KMS-11 (cell line): ENCODE measurements around the gene LHFPL2.

Source experiments
- H2AFZ ChIP-seq: fragments of 200-600 bp; sonication (generic); 2 replicates; pipeline ENCODE4 v1.6.1; 2016; ENCODE audit warnings: antibody characterized with exemption, mixed run types, low read depth
- H3K27ac ChIP-seq: fragments of 200-600 bp; sonication (generic); 2 replicates; pipeline ENCODE4 v1.6.1; 2016; ENCODE audit warnings: mild to moderate bottlenecking, mixed run types
- H3K27me3 ChIP-seq: fragments of 200-600 bp; sonication (generic); 2 replicates; pipeline ENCODE4 v1.6.1; 2017; ENCODE audit warnings: mild to moderate bottlenecking, low read depth, mixed run types, moderate library complexity; ENCODE audit not compliant: insufficient read depth
- H3K36me3 ChIP-seq: fragments of 200-600 bp; sonication (generic); 2 replicates; pipeline ENCODE4 v1.6.1; 2017; ENCODE audit warnings: mild to moderate bottlenecking, mixed run types; ENCODE audit not compliant: insufficient read depth
- H3K4me1 ChIP-seq: fragments of 200-600 bp; sonication (generic); 2 replicates; pipeline ENCODE4 v1.6.1; 2016; ENCODE audit warnings: mild to moderate bottlenecking, low read depth, mixed run types; ENCODE audit not compliant: poor library complexity, severe bottlenecking
- H3K4me2 ChIP-seq: fragments of 200-600 bp; sonication (generic); 2 replicates; pipeline ENCODE4 v1.7.0; 2016; ENCODE audit warnings: mild to moderate bottlenecking, mixed run types
- H3K4me3 ChIP-seq: fragments of 200-600 bp; sonication (generic); IDR thresholded peaks from 2 replicates; pipeline ENCODE4 v1.6.1; 2017; ENCODE audit warnings: low read depth, low read length, mixed read lengths; ENCODE audit not compliant: insufficient read depth
- H3K79me2 ChIP-seq: fragments of 200-600 bp; sonication (generic); 2 replicates; pipeline ENCODE4 v1.6.1; 2016; ENCODE audit warnings: low read depth, mixed run types; ENCODE audit not compliant: insufficient read depth
- H3K9ac ChIP-seq: fragments of 200-600 bp; sonication (generic); 2 replicates; pipeline ENCODE4 v1.6.1; 2016; ENCODE audit warnings: mild to moderate bottlenecking, mixed run types
- H4K20me1 ChIP-seq: fragments of 200-600 bp; sonication (generic); 2 replicates; pipeline ENCODE4 v1.6.1; 2016; ENCODE audit warnings: mild to moderate bottlenecking, mixed run types; ENCODE audit not compliant: insufficient read depth
- TF ChIP-seq, protein P1 (sequence below): fragments of 200-600 bp; sonication (generic); conservative IDR thresholded peaks from 2 replicates; pipeline ENCODE4 v1.6.1; 2017; ENCODE audit warnings: low read depth, mild to moderate bottlenecking, antibody characterized with exemption, low read length, moderate library complexity, mixed read lengths

The LHFPL2 gene

DNA sequence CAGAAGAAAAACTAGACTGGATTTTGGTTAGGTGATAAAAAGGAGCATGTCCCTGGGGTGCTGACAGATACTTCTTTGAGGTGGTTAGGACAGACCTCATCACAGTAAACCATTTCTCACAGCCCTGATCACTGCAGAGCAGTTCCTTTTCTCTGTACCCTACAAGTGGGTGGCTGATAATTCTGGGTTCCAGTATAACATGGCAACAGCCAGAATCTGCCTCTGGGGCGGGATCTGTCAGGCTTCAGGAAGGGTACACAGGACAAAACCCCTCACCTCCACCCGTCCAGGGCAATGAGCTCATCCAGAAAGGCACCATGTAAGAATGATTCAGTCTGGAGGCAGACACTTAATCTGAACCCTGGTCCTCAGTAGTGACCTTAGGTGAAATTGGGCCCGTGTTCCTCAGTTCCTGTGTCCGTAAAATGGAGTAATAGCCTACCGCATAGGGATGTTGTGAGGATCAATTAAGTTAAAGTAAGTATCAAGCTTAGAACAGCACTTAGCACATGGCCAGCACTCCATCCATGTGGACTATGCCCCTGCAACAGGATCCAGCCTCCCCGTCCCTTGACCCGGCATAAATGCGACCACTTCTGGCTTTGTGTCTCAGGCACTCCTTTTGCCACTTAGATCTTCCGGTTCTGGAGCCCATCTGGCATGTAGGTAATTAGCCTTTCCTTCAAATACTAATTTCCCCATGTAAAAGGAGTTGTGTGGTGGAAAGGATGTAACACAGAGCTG lies 129.2 kb downstream of the LHFPL2 start:
- Histone ChIP-seq H4K20me1 (no peaks in the 10 kb centered on the region), H3K9ac (no peak overlapping the region), H3K4me2 (no peak overlapping the region), H3K27ac (no peak overlapping the region), H3K79me2 (no peaks in the 10 kb centered on the region), H3K27me3 (no peaks in the 10 kb centered on the region), H3K36me3 (no peaks in the 10 kb centered on the region), H3K4me1 (no peaks in the 10 kb centered on the region), H3K4me3 (no peak overlapping the region), H2AFZ (no peak overlapping the region)
- TF ChIP-seq, protein P1, sequence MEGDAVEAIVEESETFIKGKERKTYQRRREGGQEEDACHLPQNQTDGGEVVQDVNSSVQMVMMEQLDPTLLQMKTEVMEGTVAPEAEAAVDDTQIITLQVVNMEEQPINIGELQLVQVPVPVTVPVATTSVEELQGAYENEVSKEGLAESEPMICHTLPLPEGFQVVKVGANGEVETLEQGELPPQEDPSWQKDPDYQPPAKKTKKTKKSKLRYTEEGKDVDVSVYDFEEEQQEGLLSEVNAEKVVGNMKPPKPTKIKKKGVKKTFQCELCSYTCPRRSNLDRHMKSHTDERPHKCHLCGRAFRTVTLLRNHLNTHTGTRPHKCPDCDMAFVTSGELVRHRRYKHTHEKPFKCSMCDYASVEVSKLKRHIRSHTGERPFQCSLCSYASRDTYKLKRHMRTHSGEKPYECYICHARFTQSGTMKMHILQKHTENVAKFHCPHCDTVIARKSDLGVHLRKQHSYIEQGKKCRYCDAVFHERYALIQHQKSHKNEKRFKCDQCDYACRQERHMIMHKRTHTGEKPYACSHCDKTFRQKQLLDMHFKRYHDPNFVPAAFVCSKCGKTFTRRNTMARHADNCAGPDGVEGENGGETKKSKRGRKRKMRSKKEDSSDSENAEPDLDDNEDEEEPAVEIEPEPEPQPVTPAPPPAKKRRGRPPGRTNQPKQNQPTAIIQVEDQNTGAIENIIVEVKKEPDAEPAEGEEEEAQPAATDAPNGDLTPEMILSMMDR = no peak

DNA sequence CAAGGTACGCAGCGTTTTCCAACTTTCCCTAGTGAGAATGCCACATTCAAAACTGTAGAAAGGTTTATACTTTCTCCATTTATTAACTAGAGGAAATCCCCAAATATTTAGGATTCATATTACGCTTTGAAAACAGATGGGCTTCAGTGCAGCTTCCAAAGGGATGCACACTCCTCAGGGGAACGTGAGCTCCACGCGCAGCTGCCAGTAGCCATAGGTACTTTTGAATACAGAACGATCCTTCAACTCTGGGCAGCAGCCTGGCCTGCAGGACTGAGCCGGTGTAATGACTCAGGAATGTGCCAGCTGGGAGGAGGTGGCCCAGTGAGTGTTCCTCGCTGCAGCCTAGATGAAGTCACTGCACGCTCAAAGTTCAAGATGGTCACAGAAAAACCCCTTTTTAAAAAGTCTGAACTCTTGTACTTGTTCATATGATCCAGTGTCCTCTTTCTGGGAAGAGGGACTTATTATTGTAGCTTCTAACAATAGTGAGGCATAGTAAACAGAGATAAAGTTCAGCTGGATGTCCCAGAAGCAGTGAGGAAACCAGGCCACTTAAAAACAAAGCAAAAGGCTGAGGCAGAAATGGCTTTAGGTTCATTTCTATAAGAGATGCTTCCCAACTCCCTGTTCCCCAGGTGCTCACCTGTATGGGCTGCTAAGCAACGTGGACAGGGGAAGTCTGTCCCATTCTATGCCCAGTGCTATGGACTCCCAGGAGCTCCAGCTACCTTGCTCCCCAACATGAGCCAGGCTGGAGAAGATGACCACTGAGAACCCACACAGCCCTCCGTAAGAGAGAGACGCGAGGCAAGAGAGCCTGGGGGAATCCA lies 130.0 kb downstream of the LHFPL2 start:
- Histone ChIP-seq H3K4me1 (no peaks in the 10 kb centered on the region), H3K27ac (no peak overlapping the region), H2AFZ (no peak overlapping the region), H3K27me3 (no peaks in the 10 kb centered on the region), H4K20me1 (no peaks in the 10 kb centered on the region), H3K79me2 (no peaks in the 10 kb centered on the region), H3K4me3 (no peak overlapping the region), H3K9ac (no peak overlapping the region), H3K36me3 (no peaks in the 10 kb centered on the region), H3K4me2 (no peak overlapping the region)
- TF ChIP-seq, protein P1 = no peak

DNA sequence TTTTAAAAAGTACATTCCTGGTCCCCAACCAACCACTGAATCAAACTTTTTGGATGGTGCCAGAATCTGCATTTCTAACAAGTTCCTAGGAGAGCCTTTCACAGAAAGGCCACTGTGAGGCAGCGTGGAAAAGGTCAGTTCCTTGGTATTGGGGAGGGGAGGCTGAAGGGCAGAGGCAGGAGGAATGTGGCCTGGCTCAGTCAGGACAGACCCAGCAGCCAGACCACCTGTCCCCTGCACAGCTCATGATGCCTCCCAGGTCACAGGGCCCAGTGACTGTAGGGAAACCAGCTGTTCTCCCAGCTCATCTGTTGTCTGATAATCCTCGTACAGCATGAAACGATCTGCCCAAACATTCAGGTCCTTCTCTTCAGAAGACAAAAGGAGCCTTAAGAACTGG lies 132.9 kb downstream of the LHFPL2 start:
- Histone ChIP-seq H3K4me1 (peaks cover 1% of the 10 kb centered on the region), H3K27ac (no peak overlapping the region), H4K20me1 (no peaks in the 10 kb centered on the region), H3K4me2 (no peak overlapping the region), H3K9ac (no peak overlapping the region), H3K36me3 (no peaks in the 10 kb centered on the region), H3K27me3 (no peaks in the 10 kb centered on the region), H2AFZ (no peak overlapping the region), H3K79me2 (no peaks in the 10 kb centered on the region), H3K4me3 (no peak overlapping the region)
- TF ChIP-seq, protein P1 = no peak

DNA sequence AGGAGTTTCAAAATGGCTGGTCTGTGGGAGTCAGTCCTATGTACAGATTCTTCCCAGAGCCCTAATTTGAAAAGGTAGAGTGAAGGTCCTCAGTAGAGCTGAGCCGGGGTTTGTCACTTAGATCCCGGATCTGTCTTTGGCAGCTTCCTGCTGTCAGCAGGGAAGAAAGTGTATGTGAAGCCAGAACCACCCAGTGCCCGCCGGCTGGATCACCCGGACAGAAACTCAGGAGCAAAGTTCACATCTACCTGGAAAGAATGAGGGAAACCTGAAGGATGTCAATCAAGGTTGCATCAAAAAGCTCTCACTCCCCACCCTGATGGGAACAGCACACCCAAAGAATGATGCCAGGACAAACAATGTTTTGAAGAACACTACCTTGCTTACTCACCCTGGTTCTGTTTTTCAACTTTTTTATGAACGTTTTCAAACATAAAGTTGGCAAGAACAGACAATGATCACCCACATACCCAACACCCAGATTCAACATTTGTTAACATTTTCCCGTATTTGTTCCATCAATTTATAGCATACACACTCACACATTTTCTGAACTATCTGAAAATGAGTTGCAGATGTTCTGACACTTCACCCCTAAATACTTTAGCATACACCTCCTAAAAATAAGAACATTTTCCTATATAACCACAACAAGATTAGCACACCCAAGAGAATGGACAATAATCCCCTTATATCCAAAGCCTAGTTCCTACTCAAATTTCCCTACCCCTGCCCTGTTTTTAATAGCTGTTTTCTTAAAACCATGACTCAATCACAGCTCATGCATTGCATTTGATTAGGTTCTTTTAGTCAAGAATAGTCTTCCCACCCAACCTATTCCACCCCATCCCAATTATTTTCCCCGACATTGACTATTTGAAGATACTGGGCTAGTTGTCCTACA lies 133.9 kb downstream of the LHFPL2 start:
- Histone ChIP-seq H3K79me2 (no peaks in the 10 kb centered on the region), H3K4me1 (peaks cover 9% of the 10 kb centered on the region), H3K9ac (no peak overlapping the region), H3K36me3 (no peaks in the 10 kb centered on the region), H3K4me3 (no peak overlapping the region), H2AFZ (no peak overlapping the region), H3K27ac (no peak overlapping the region), H3K4me2 (no peak overlapping the region), H4K20me1 (no peaks in the 10 kb centered on the region), H3K27me3 (no peaks in the 10 kb centered on the region)
- TF ChIP-seq, protein P1 = no peak
